ENCODE results near the gene SORCS2.

The SORCS2 gene

GRCh38 chr4:7185487-7186030 lies 6.8 kb upstream of the SORCS2 start:
- no peak for DNase-seq (ENCODE audit: low read depth in 1 of 2, low spot score in 1 of 2)

GRCh38 chr4:7186031-7186430 lies 6.3 kb upstream of the SORCS2 start:
- no peak for DNase-seq (ENCODE audit: low read depth in 1 of 2, low spot score in 1 of 2)

GRCh38 chr4:7186516-7187167 lies 5.7 kb upstream of the SORCS2 start:
- no peak for DNase-seq (ENCODE audit: low read depth in 1 of 2, low spot score in 1 of 2)

- no peak for DNase-seq (ENCODE audit: low read depth in 1 of 2, low spot score in 1 of 2)
Observed at GRCh38 chr4:7187168-7187535, 5.2 kb upstream of the SORCS2 start.

- DNase-seq (ENCODE audit: low read depth in 1 of 2, low spot score in 1 of 2): no peak
Observed at GRCh38 chr4:7187691-7188090, 4.6 kb upstream of the SORCS2 start.

- DNase-seq (ENCODE audit: low read depth in 1 of 2, low spot score in 1 of 2): no peak
Observed at GRCh38 chr4:7189066-7189465, 3.3 kb upstream of the SORCS2 start.

- DNase-seq (ENCODE audit: low read depth in 1 of 2, low spot score in 1 of 2): no peak
Observed at GRCh38 chr4:7189475-7190277, 2.7 kb upstream of the SORCS2 start.

GRCh38 chr4:7190278-7190594 lies 2.1 kb upstream of the SORCS2 start:
- DNase-seq (ENCODE audit: low read depth in 1 of 2, low spot score in 1 of 2): no peak

- no peak for DNase-seq (ENCODE audit: low read depth in 1 of 2, low spot score in 1 of 2)
Observed at GRCh38 chr4:7190691-7191545, 1.4 kb upstream of the SORCS2 start.

GRCh38 chr4:7191546-7192251 lies 639 bp upstream of the SORCS2 start:
- DNase-seq (ENCODE audit: low read depth in 1 of 2, low spot score in 1 of 2): no peak

GRCh38 chr4:7193030-7193958 lies 956 bp downstream of the SORCS2 start:
- no peak for DNase-seq (ENCODE audit: low read depth in 1 of 2, low spot score in 1 of 2)

GRCh38 chr4:7194251-7195140 lies 2.2 kb downstream of the SORCS2 start:
- DNase-seq (ENCODE audit: low read depth in 1 of 2, low spot score in 1 of 2): no peak

- DNase-seq (ENCODE audit: low read depth in 1 of 2, low spot score in 1 of 2): no peak
Observed at GRCh38 chr4:7195141-7195515, 2.8 kb downstream of the SORCS2 start.

GRCh38 chr4:7195546-7196287 lies 3.4 kb downstream of the SORCS2 start:
- no peak for DNase-seq (ENCODE audit: low read depth in 1 of 2, low spot score in 1 of 2)

- DNase-seq (ENCODE audit: low read depth in 1 of 2, low spot score in 1 of 2): no peak
Observed at GRCh38 chr4:7196288-7196651, 3.9 kb downstream of the SORCS2 start.

- no peak for DNase-seq (ENCODE audit: low read depth in 1 of 2, low spot score in 1 of 2)
Observed at GRCh38 chr4:7196736-7197135, 4.4 kb downstream of the SORCS2 start.

GRCh38 chr4:7197910-7198309 lies 5.6 kb downstream of the SORCS2 start:
- DNase-seq (ENCODE audit: low read depth in 1 of 2, low spot score in 1 of 2): no peak

GRCh38 chr4:7198440-7199128 lies 6.2 kb downstream of the SORCS2 start:
- DNase-seq (ENCODE audit: low read depth in 1 of 2, low spot score in 1 of 2): no peak
